Stimulated activated CD8-positive, alpha-beta memory T cell treated with anti-CD3 and anti-CD28 coated beads, Interleukin-2, amount 100 ng/mL, for 1 hour (primary cell): ENCODE measurements around the gene TESK2.
"Not testable (repeated sequence)": the region's sequence is repeated elsewhere in the genome, so short reads cannot be mapped to it uniquely, and the experiment has no call there.

ENCODE experiments used
- DNase-seq, 2 donors: peaks; one replicate each; pipeline ENCODE4 v3.0.0-alpha.2; 2020; ENCODE audit warnings: low read depth in 2 of 2

Gene TESK2

GRCh38 chr1:45490626-45491486 lies at the start of gene TESK2:
TSS of gene TESK2 (minus strand) at chr1:45491163. CDS start at chr1:45457785, 33,378 bp downstream.
- peak; percentile 91 to 92 for DNase-seq

- DNase-seq = no peak
Observed at GRCh38 chr1:45536886-45537285, 45.9 kb upstream of the TESK2 start.

GRCh38 chr1:45535988-45536766 lies 45.2 kb upstream of the TESK2 start:
- DNase-seq = no peak

- no peak for DNase-seq
Observed at GRCh38 chr1:45531873-45532272, 40.9 kb upstream of the TESK2 start.

GRCh38 chr1:45530632-45531135 lies 39.7 kb upstream of the TESK2 start:
- no peak for DNase-seq

GRCh38 chr1:45526135-45526644 lies 35.2 kb upstream of the TESK2 start:
- DNase-seq = no peak

GRCh38 chr1:45523975-45524374 lies 33.0 kb upstream of the TESK2 start:
- not testable (repeated sequence) for DNase-seq

GRCh38 chr1:45523516-45523915 lies 32.6 kb upstream of the TESK2 start:
- not testable (repeated sequence) for DNase-seq

- DNase-seq = no peak
Observed at GRCh38 chr1:45522324-45523104, 31.6 kb upstream of the TESK2 start.

GRCh38 chr1:45521413-45522323 lies 30.7 kb upstream of the TESK2 start, which contains the start of gene PRDX1:
TSS of gene PRDX1 (minus strand) at chr1:45521884. CDS start at chr1:45519043, 2,841 bp downstream.
- peak; percentile 90 to 91 for DNase-seq

- DNase-seq = not testable (repeated sequence)
Observed at GRCh38 chr1:45519774-45520173, 28.8 kb upstream of the TESK2 start.

- DNase-seq = no peak
Observed at GRCh38 chr1:45518910-45519309, 27.9 kb upstream of the TESK2 start.

GRCh38 chr1:45518366-45518765 lies 27.4 kb upstream of the TESK2 start:
- DNase-seq = not testable (repeated sequence)

- DNase-seq = no peak
Observed at GRCh38 chr1:45516465-45516864, 25.5 kb upstream of the TESK2 start.

- no peak for DNase-seq
Observed at GRCh38 chr1:45516036-45516435, 25.1 kb upstream of the TESK2 start.

GRCh38 chr1:45513532-45514260 lies 22.7 kb upstream of the TESK2 start:
- DNase-seq = not testable (repeated sequence)

- peak in 1 of 2 donors; percentile 28 for DNase-seq
Observed at GRCh38 chr1:45512641-45513054, 21.7 kb upstream of the TESK2 start.

GRCh38 chr1:45510972-45511527 lies 20.1 kb upstream of the TESK2 start:
- DNase-seq = no peak
